DND-41 (cell line): ENCODE results near the gene MAN2A2.

Source experiments
- CTCF ChIP-seq: IDR thresholded peaks from 2 replicates; pipeline ENCODE4 v1.5.1; 2012; ENCODE audit warnings: borderline replicate concordance, low read length, moderate library complexity, mild to moderate bottlenecking; ENCODE audit not compliant: poor library complexity, severe bottlenecking; ENCODE audit errors: extremely low read depth
- EZH2 ChIP-seq: IDR thresholded peaks from 3 replicates; pipeline ENCODE4 v1.6.1; 2012; ENCODE audit warnings: borderline replicate concordance, low read depth, mild to moderate bottlenecking, moderate library complexity, low read length, inconsistent platforms; ENCODE audit not compliant: severe bottlenecking

- TF ChIP-seq CTCF (no peak), EZH2 (no peak)
These were observed 39.4 kb downstream of the MAN2A2 start for GRCh38 chr15:90942354-90943120.
